HepG2 (cell line): Measurements from ENCODE around the gene GADL1. TPM values are rescaled to one million over a fixed set of nuclear protein-coding genes. Genes with fewer than 3 reads are reported as not detected.

ENCODE experiments used
- ATAC-seq: fragments of 200-7000 bp; cut with Tn5 transposase; 3 replicates; pipeline ENCODE4 v1.9.1; 2020; ENCODE audit warnings: mild to moderate bottlenecking, moderate library complexity
- BruUV-seq: library from RNA; stranded (reverse); fragments of 400-500 nt; replicated peaks from 2 replicates; lab custom pipeline; 2021; lab: Mats Ljungman, UMichigan
- CTCF ChIA-PET: fragments of 300-600 bp; formaldehyde crosslinking; extraction: SDS; loops from one replicate; lab custom pipeline; 2021; ENCODE audit warnings: low total read pairs, inconsistent platforms, low intra/inter-chr PET ratio; lab: Yijun Ruan, JAX
- POLR2A ChIA-PET: fragments of 350-600 bp; sonication (Branson Sonifier 250); formaldehyde crosslinking; loops from one replicate; lab custom pipeline; 2020; ENCODE audit warnings: antibody characterized with exemption, inconsistent platforms; lab: Yijun Ruan, JAX
- DNase-seq: peaks from one replicate; pipeline ENCODE4 v3.0.0-alpha.2; 2015; ENCODE audit warnings: low spot score
- FAIRE-seq: peaks from 3 replicates; lab custom pipeline; 2011; peaks lifted over from hg19 to GRCh38; lab: Jason Lieb, UNC
- H2AFZ ChIP-seq: one replicate; pipeline ENCODE4 v1.6.1; 2011; ENCODE audit warnings: low read length, inconsistent platforms
- H3K27ac ChIP-seq: fragments of 300-600 bp; 3 replicates; pipeline ENCODE4 v1.8.0; 2011; ENCODE audit warnings: mixed run types, mild to moderate bottlenecking, mixed read lengths, low read length, inconsistent platforms; ENCODE audit not compliant: insufficient read depth; ENCODE audit errors: extremely low read length
- H3K27me3 ChIP-seq, 2 experiments: fragments of 200-600 bp in 1 of 2; 2 replicates in 1 of 2; 3 replicates in 1 of 2; pipeline versions ENCODE4 v1.6.0 to v1.8.0; 2011; ENCODE audit warnings: low read length in 2 of 2, mild to moderate bottlenecking in 2 of 2, moderate library complexity in 2 of 2, inconsistent platforms in 1 of 2; ENCODE audit not compliant: insufficient read depth in 2 of 2, control insufficient read depth in 1 of 2
- H3K36me3 ChIP-seq, 2 experiments: fragments of 200-600 bp in 1 of 2; replicated peaks in 1 of 2; 2 replicates in 1 of 2; 3 replicates in 1 of 2; pipeline versions ENCODE4 v1.5.1 to v1.8.0; 2011; ENCODE audit warnings: low read length in 2 of 2, inconsistent platforms in 1 of 2; ENCODE audit not compliant: insufficient read depth in 2 of 2, control insufficient read depth in 1 of 2
- H3K4me1 ChIP-seq: 2 replicates; pipeline ENCODE4 v1.5.1; 2012; ENCODE audit warnings: low read length, inconsistent platforms; ENCODE audit not compliant: insufficient read depth
- H3K4me2 ChIP-seq: 2 replicates; pipeline ENCODE4 v1.6.0; 2011; ENCODE audit warnings: low read depth, low read length, inconsistent platforms
- H3K4me3 ChIP-seq, 3 experiments: fragments of 200-600 bp in 1 of 3; sonication (generic), shearing (Covaris generic) in 1 of 3; replicated peaks in 1 of 3; 2 replicates each; pipeline ENCODE4 v1.5.1; 2011 to 2016; ENCODE audit warnings: low read length in 3 of 3, inconsistent platforms in 2 of 3, low read depth in 2 of 3, mild to moderate bottlenecking in 2 of 3, control low read depth in 1 of 3, mixed read lengths in 1 of 3; ENCODE audit not compliant: insufficient read depth in 1 of 3
- H3K79me2 ChIP-seq: one replicate; pipeline ENCODE4 v1.6.1; 2011; ENCODE audit warnings: low read length, inconsistent platforms; ENCODE audit not compliant: insufficient read depth
- H3K9ac ChIP-seq: 2 replicates; pipeline ENCODE4 v1.6.0; 2011; ENCODE audit warnings: mild to moderate bottlenecking, low read depth, low read length, inconsistent platforms; ENCODE audit not compliant: insufficient read depth
- H3K9me3 ChIP-seq: 2 replicates; pipeline ENCODE4 v1.5.1; 2012; ENCODE audit warnings: mild to moderate bottlenecking, low read length
- H4K20me1 ChIP-seq: 2 replicates; pipeline ENCODE4 v1.6.0; 2011; ENCODE audit warnings: inconsistent platforms, mild to moderate bottlenecking, low read length, moderate library complexity; ENCODE audit not compliant: insufficient read depth
- ATF2 ChIP-seq: sonication (generic); formaldehyde crosslinking; IDR thresholded peaks from 2 replicates; pipeline ENCODE4 v1.4.0; 2020; ENCODE audit warnings: missing genetic modification reagents
- BCLAF1 ChIP-seq: fragments of 450-650 bp; IDR thresholded peaks from 2 replicates; pipeline ENCODE4 v1.6.1; 2017; ENCODE audit warnings: mild to moderate bottlenecking
- BHLHE40 ChIP-seq: IDR thresholded peaks from 2 replicates; pipeline ENCODE4 v1.6.1; 2011; ENCODE audit warnings: low read length, improper control_type of control experiment
- CCDC6 ChIP-seq: sonication (generic); formaldehyde crosslinking; IDR thresholded peaks from 2 replicates; pipeline ENCODE4 v1.8.1; 2022; ENCODE audit warnings: mild to moderate bottlenecking, missing genetic modification reagents, moderate library complexity
- CEBPG ChIP-seq: IDR thresholded peaks from 2 replicates; pipeline ENCODE4 v1.6.1; 2016
- CENPX ChIP-seq: sonication (generic); formaldehyde crosslinking; IDR thresholded peaks from 2 replicates; pipeline ENCODE4 v1.9.0; 2021; ENCODE audit warnings: mild to moderate bottlenecking, missing genetic modification reagents, moderate library complexity
- KAT8 ChIP-seq: IDR thresholded peaks from 2 replicates; pipeline ENCODE4 v1.6.1; 2016; ENCODE audit warnings: missing genetic modification reagents, missing compliant biosample characterization
- KDM1A ChIP-seq: IDR thresholded peaks from 2 replicates; pipeline ENCODE4 v1.6.1; 2016; ENCODE audit warnings: missing compliant biosample characterization
- PRDM15 ChIP-seq: sonication (generic); formaldehyde crosslinking; IDR thresholded peaks from 2 replicates; pipeline ENCODE4 v1.4.0; 2020; ENCODE audit warnings: missing genetic modification reagents
- TBL1XR1 ChIP-seq: fragments of 150-350 bp; IDR thresholded peaks from 2 replicates; pipeline ENCODE4 v1.6.1; 2014; ENCODE audit warnings: borderline replicate concordance, low read length; ENCODE audit not compliant: partially characterized antibody
- TCF7 ChIP-seq: sonication (generic); IDR thresholded peaks from 2 replicates; pipeline ENCODE4 v1.6.1; 2016; ENCODE audit warnings: antibody characterized with exemption, low read depth
- ZKSCAN5 ChIP-seq: sonication (generic); formaldehyde crosslinking; IDR thresholded peaks from 2 replicates; pipeline ENCODE4 v1.5.1; 2020; ENCODE audit warnings: mild to moderate bottlenecking, missing genetic modification reagents
- ZNF317 ChIP-seq: sonication (generic); formaldehyde crosslinking; IDR thresholded peaks from 2 replicates; pipeline ENCODE4 v1.5.0; 2020; ENCODE audit warnings: mild to moderate bottlenecking, missing genetic modification reagents
- WGBS: methylation state at CpG from one replicate; pipeline ENCODE4 v1.1.6; 2017; ENCODE audit warnings: low lambda C conversion rate; 5-methylcytosine and 5-hydroxymethylcytosine counted together
- in situ Hi-C: cut with HindIII; loops from 2 replicates; pipeline ENCODE4 v1.10.0; 2017; ENCODE audit warnings: low pct_unique_long_range_greater_than_20kb; ENCODE audit not compliant: extremely low pct_ligation_motif_present
- intact Hi-C: fragments of 100-400 bp; cut with micrococcal nuclease; formaldehyde crosslinking; loops from one replicate; pipeline ENCODE4 v1.10.0; 2022; ENCODE audit not compliant: unreplicated experiment
- polyA plus RNA-seq, 8 experiments: library from polyadenylated mRNA; depleted of rRNA in 3 of 8; stranded (reverse) in 7 of 8; unstranded in 1 of 8; fragments of >200 nt; fragmentation: Illumina TruSeq in 4 of 8; extraction: Trizol in 4 of 8; gene quantifications; 2 replicates each; pipeline versions ENCODE4 v1.2.1 to v1.2.3, GENCODE V29; 2011 to 2016; ENCODE audit warnings: low read depth in 4 of 8, missing spikeins in 1 of 8, mixed read lengths in 1 of 8; ENCODE audit not compliant: insufficient read depth in 1 of 8
- total RNA-seq, 5 experiments: library from RNA; depleted of rRNA; stranded (reverse); fragments of >200 nt; fragmentation: Illumina TruSeq; extraction: Trizol; gene quantifications; 2 replicates each; pipeline ENCODE4 v1.2.3, GENCODE V29; 2016; ENCODE audit warnings: low read depth in 1 of 5

Gene GADL1
- total and polyA plus RNA-seq, 2 of the 13 experiments (the other 11 are each of a cell fraction or from before 2014, with no cell fraction given): not detected

GRCh38 chr3:30819067-30819798 is 75.2 kb downstream of the GADL1 start:
- H3K27me3 ChIP-seq: no peaks in the 10 kb centered on the region
- intact Hi-C loops (no loop called here), in situ Hi-C loops (no loop called here)
- 0% methylated on average over 3 of the region's 3 CpGs for WGBS
- no TSS peak for BruUV-seq
- H2AFZ ChIP-seq: no peak overlapping the region
- H3K9me3 ChIP-seq: no peaks in the 10 kb centered on the region
- no peak overlapping the region for H3K27ac ChIP-seq
- POLR2A ChIA-PET: no interaction called here
- no peaks in the 10 kb centered on the region for H3K79me2 ChIP-seq
- no peak overlapping the region for H3K4me2 ChIP-seq
- H3K4me1 ChIP-seq: no peaks in the 10 kb centered on the region
- FAIRE-seq: no peak
- no peaks in the 10 kb centered on the region for H3K36me3 ChIP-seq
- H3K9ac ChIP-seq: no peak overlapping the region
- no peak for DNase-seq
- TF ChIP-seq PRDM15 (no peak), CENPX (no peak), BCLAF1 (no peak), CCDC6 (CRISPR knock-in tag) (no peak), ATF2 (CRISPR knock-in tag) (no peak), CEBPG (CRISPR knock-in tag) (no peak), ZNF317 (CRISPR knock-in tag) (no peak), TBL1XR1 (no peak), BHLHE40 (no peak), KDM1A (CRISPR knock-in tag) (no peak), TCF7 (no peak), ZKSCAN5 (no peak), KAT8 (CRISPR knock-in tag) (no peak)
- no peaks in the 10 kb centered on the region for H4K20me1 ChIP-seq
- CTCF ChIA-PET: no interaction called here
- no peak overlapping the region for H3K4me3 ChIP-seq
- ATAC-seq: no peak
